Activated CD8-positive, alpha-beta memory T cell treated with anti-CD3 and anti-CD28 coated beads, Interleukin-2, amount 50 U/mL, for 1 hour (primary cell): ENCODE measurements around the gene PRKG1.
"Not testable (repeated sequence)": the region's sequence is repeated elsewhere in the genome, so short reads cannot be mapped to it uniquely, and the experiment has no call there.

Experiments used
- DNase-seq: peaks from one replicate; pipeline ENCODE4 v3.0.0-alpha.2; 2020; ENCODE audit errors: extremely low read depth

The PRKG1 gene

GRCh38 chr10:51508156-51508555 lies 433.9 kb downstream of the PRKG1 start:
- no peak for DNase-seq

DNA sequence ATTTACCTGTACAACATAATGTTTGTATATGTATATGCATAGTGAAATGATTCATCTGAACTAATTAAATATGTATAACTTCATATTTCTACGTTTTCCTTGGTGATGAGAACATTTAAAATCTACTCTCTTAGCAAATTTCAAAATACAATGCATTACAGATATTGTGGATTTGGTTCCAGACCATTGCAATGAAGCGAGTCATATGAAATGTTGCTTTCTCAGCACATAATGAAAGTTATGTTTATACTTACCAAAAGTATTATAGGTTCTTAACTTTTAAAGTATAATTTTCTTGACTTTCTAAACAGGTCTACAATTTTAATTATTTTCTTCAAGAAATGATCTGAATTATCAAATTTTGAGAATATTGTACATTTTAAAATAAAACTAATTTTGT lies 435.9 kb downstream of the PRKG1 start:
- DNase-seq, result no peak

DNA sequence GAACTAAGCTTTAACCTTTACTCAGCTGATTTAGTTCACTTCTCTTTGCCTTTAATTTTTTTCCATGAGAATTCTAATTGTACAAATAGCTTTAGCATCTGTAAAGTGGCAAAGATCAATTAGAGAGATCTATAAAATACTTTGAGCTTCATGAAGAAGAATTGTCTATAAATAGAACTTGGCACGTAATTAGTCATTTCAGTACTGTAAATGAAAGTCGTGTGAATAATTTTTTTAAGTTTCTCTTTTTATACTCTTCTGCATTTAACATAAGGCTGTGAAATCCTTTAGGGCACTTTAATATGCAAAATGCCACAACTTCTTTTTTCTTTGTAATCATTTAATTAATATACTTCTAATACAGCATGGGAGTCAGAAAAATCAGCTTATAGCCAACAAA lies 447.3 kb downstream of the PRKG1 start:
- no peak for DNase-seq

- no peak for DNase-seq
These were observed 448.6 kb downstream of the PRKG1 start for GRCh38 chr10:51522858-51523257.

DNA sequence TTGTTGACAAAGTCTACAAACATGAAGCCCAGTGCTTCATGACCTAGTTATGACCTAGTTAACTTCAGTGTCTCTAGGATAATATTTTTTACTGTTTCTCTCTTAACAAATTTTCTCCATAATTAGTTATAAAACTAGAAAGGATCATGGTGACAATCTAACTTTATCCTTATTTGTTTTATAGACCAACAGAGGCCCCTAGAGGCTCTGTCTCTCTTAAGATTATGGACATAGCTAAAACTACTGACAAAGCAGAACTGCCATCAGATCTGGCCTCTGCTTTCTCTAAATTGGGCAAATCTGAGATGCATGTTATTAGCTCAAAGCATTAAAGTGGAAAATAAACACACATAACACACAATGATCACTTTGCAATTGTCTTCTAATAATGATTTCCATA lies 449.2 kb downstream of the PRKG1 start:
- DNase-seq, result no peak

DNA sequence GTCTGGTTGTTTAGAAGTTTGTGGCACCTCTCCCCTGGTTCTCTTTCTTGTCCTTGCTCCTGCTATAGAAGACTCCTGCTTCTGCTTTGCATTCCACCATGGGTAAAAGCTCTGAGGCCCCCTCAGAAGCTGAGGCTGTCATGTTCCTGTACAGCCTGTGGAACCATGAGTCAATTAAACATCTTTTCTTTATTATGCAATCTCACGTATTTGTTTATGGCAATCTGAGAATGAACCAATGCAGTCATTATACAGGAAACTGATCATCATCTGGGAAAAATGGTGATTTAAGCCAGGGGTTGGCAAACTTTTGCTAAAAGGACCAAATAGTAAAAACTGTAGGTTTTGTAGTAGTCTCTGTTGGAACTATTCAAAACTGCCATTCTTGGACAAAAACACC lies 449.8 kb downstream of the PRKG1 start:
- no peak for DNase-seq

DNA sequence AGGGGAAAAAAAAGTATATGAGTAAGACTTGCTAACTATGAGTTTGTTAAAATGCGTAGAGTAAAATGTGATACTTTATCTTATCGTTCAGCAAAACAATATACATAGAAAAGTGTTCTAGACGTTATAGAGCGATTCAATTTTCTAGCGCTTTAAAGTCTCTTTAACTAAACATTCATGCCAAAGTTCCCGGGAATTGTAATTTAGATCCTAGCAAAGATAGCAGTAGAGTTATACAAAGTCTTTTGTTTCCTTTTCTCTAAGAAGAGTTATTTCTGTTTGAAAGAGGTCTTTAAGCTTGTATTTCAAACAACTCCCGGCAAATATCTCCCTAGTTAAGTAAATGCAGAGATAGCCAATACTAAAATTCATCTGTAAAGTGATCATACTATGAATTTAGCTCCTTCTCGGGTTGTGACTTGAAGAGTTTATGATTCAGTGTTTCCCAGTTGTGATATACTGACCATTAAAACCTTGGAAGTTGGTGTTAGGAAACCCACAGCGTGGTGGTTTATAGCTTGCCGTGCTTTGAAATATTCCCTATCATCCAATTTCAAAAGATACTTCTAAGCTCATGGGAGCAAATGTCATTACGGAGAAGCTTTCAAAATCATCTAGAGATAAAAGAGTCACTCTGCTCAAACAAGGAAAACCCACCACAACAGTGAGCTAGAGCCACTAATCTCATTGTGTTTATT lies 453.4 kb downstream of the PRKG1 start:
- no peak for DNase-seq

- DNase-seq, result no peak
These were observed 454.2 kb downstream of the PRKG1 start for GRCh38 chr10:51528527-51528926.

GRCh38 chr10:51530541-51530940 lies 456.3 kb downstream of the PRKG1 start:
- DNase-seq, result no peak

GRCh38 chr10:51532044-51532443 lies 457.8 kb downstream of the PRKG1 start:
- DNase-seq, result no peak

- DNase-seq, result no peak
These were observed 468.6 kb downstream of the PRKG1 start for GRCh38 chr10:51542853-51543252.

GRCh38 chr10:51544933-51545332 lies 470.6 kb downstream of the PRKG1 start:
- no peak for DNase-seq

DNA sequence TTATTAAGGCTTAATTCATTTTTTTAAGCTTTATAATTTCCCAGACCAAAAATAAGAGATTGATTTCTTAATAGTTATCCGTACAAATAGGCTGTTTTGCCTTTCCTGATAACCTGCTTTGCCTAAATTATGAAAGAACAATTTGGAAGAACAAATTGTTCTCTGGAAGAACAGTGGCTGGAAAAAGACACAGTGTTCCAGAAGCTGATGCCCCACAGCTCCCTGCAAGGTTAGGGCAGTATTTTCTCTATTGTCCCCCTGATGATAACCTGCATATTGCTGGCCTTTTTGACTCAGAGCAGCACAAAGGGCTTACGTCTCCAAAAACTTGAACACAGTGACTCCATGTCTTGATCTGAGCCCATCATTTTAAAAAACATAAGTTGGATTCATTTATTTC lies 473.7 kb downstream of the PRKG1 start:
- no peak for DNase-seq

DNA sequence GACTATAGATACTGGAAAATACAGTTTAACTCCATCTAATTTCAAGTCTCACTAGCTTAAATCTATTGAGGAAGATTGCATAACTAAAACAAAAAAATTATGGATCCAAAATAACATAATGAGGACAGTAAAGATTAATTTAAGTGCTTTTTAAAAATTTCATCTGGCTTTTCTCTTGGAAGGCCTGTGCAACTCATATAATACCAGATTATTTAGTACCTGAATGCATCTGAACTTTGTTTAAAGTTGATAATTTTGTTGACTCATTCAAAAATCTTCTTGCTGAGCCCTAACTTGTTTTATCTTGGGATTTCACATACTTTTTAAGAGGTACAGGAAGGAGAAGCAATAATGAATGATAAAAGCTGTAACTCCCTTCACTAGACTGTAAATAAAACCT lies 478.6 kb downstream of the PRKG1 start:
- DNase-seq, result no peak

DNA sequence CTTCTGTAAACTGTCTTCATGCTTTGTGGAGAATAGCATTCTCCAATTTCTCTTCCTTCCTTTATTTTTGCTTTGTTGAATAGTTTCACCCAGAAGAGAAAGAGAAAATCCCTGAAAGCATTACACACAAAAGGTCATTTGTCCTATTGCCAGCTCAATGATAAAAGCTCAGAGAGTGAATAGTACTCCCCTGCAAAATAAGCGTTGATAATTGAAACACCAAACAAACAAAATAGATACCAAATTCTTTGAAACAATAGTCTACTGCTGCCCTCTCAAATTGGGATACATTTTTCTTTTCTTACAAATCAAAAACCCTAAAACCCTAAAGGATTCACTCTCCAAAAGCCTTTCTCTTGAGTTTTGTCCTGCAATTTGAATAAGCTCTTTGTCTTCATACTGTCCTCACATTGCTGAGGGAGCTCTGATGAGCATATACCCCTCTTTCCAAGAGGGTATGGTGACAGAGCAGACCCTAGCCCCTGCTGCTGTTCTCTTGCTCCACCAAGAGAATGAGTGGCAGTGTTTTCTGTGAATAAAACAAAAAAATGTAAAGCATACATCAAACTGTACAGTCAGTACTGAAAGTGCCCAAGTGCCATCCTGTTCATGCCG lies 490.7 kb downstream of the PRKG1 start:
- DNase-seq, result no peak

DNA sequence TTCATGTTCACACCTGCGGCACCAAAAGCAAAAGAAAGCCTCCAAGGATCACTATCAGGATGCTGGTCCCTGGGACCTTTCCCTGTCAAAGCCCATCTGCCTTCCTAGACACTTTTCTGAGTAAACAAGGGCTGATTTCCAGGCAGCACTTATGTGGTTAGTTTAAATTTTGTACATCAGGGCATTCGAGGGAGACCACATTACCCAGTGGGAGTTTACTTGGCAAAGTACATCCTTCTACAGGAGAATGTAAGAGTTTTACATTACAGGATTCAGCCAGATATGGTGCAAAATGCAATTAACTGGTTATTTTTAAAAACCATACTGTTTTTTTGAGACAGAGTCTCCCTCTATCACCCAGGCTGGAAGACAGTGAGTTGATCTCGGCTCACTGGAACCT lies 493.0 kb downstream of the PRKG1 start:
- no peak for DNase-seq

- no peak for DNase-seq
These were observed 495.2 kb downstream of the PRKG1 start for GRCh38 chr10:51569467-51569866.

- no peak for DNase-seq
These were observed 500.2 kb downstream of the PRKG1 start for GRCh38 chr10:51574248-51575048.

GRCh38 chr10:51581196-51581595 lies 506.9 kb downstream of the PRKG1 start:
- DNase-seq, result not testable (repeated sequence)

DNA sequence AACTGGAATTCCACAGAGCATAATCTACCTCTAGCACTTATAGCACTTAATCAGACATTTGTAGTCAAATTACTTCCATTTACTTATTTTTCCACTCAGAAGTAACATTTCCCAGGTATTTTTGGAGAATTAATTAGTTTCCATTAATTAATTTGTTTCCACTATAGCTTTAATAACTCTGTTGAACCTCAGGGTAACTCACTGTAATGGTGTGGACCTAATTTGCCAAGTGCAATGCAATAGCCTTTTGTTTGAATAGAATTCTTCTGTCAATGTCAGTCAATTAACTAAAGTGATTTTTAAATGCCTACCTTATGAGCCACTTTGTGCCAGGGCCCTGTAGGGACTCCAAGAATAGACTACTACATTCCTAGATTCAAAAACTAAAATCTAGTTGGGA lies 509.7 kb downstream of the PRKG1 start:
- no peak for DNase-seq

GRCh38 chr10:51585742-51586141 lies 511.5 kb downstream of the PRKG1 start:
- DNase-seq, result no peak

GRCh38 chr10:51588984-51589383 lies 514.7 kb downstream of the PRKG1 start:
- DNase-seq, result no peak

DNA sequence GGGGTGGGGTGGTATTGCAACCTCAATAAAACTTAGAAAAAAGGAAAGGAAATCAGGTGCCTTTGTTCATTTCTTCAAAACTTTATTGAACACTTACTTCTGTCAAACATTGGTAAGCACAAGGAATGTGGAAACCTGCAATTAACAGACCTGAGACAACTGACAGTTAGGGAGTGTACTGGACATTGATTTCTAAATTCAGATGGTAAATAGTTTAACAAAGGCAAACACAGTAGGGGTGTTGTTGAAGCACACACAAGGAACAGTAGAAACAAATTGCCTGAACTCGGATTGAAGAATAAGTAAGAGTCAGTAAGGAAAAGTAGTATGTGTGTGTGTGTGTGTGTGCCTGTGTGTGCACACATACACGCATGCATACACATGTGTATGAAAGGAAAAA lies 516.5 kb downstream of the PRKG1 start:
- no peak for DNase-seq
